GM18867 (cell line): ENCODE results near the gene PLA2G7.
"Not testable (repeated sequence)": the region's sequence is repeated elsewhere in the genome, so short reads cannot be mapped to it uniquely, and the experiment has no call there.

ENCODE experiments used
- ATAC-seq: cut with Tn5 transposase; IDR thresholded peaks from one replicate; pipeline ENCODE4 v1.9.1; 2021; ENCODE audit warnings: mild to moderate bottlenecking, moderate library complexity; ENCODE audit not compliant: unreplicated experiment

Gene PLA2G7

GRCh38 chr6:46749731-46750130 lies 14.6 kb upstream of the PLA2G7 start:
- no peak for ATAC-seq

- ATAC-seq: no peak
These were observed 13.8 kb upstream of the PLA2G7 start for GRCh38 chr6:46748940-46749503.

- ATAC-seq: no peak
These were observed 11.5 kb upstream of the PLA2G7 start, which contains the start of gene ANKRD66 for GRCh38 chr6:46746696-46747095. ANKRD66 (plus strand) TSS chr6:46746933; CDS start chr6:46751949, 5,016 bp downstream.

- ATAC-seq: no peak
These were observed 10.8 kb upstream of the PLA2G7 start for GRCh38 chr6:46745973-46746372.

GRCh38 chr6:46744159-46744725 lies 9.1 kb upstream of the PLA2G7 start:
- not testable (repeated sequence) for ATAC-seq

- no peak for ATAC-seq
These were observed 8.4 kb upstream of the PLA2G7 start for GRCh38 chr6:46743425-46744158.

- ATAC-seq: no peak
These were observed 6.7 kb upstream of the PLA2G7 start for GRCh38 chr6:46741910-46742309.

GRCh38 chr6:46741482-46741881 lies 6.3 kb upstream of the PLA2G7 start:
- no peak for ATAC-seq

- ATAC-seq: no peak
These were observed 1.7 kb upstream of the PLA2G7 start for GRCh38 chr6:46736906-46737305.

GRCh38 chr6:46735720-46736031 lies 501 bp upstream of the PLA2G7 start:
- no peak for ATAC-seq

- no peak for ATAC-seq
These were observed 1.8 kb downstream of the PLA2G7 start for GRCh38 chr6:46733341-46733801.

GRCh38 chr6:46730921-46731461 lies 4.2 kb downstream of the PLA2G7 start:
- ATAC-seq: no peak

- no peak for ATAC-seq
These were observed 5.3 kb downstream of the PLA2G7 start for GRCh38 chr6:46729787-46730326.

- ATAC-seq: no peak
These were observed 14.8 kb downstream of the PLA2G7 start for GRCh38 chr6:46720401-46720800.

GRCh38 chr6:46719099-46719498 lies 16.1 kb downstream of the PLA2G7 start:
- no peak for ATAC-seq

GRCh38 chr6:46715141-46715540 lies 20.0 kb downstream of the PLA2G7 start:
- ATAC-seq: no peak

- no peak for ATAC-seq
These were observed 23.7 kb downstream of the PLA2G7 start for GRCh38 chr6:46711491-46711890.

GRCh38 chr6:46706464-46706863 lies 28.7 kb downstream of the PLA2G7 start:
- peak; percentile 66 for ATAC-seq

- no peak for ATAC-seq
These were observed 30.6 kb downstream of the PLA2G7 start for GRCh38 chr6:46704562-46704961.

GRCh38 chr6:46699970-46700369 lies 35.2 kb downstream of the PLA2G7 start:
- no peak for ATAC-seq

GRCh38 chr6:46690911-46691451 lies 44.2 kb downstream of the PLA2G7 start:
- no peak for ATAC-seq
